Measurements from ENCODE around the gene SCYGR1. TPM values are rescaled to one million over a fixed set of nuclear protein-coding genes. Genes with fewer than 3 reads are reported as not detected.
"Not testable (repeated sequence)": the region's sequence is repeated elsewhere in the genome, so short reads cannot be mapped to it uniquely, and the experiment has no call there.

Gene SCYGR1
- polyA plus RNA-seq, 1 donor, result not detected

GRCh38 chr2:227402959-227403358 is 15.2 kb upstream of the SCYGR1 start:
- DNase-seq, result no peak

GRCh38 chr2:227402321-227402720 is 14.6 kb upstream of the SCYGR1 start:
- no peak for DNase-seq

GRCh38 chr2:227401550-227401949 is 13.8 kb upstream of the SCYGR1 start:
- DNase-seq, result no peak

- no peak for DNase-seq
Observed at GRCh38 chr2:227398684-227399670, 11.2 kb upstream of the SCYGR1 start.

- no peak for DNase-seq
Observed at GRCh38 chr2:227397562-227397961, 9.8 kb upstream of the SCYGR1 start.

GRCh38 chr2:227395556-227395955 is 7.8 kb upstream of the SCYGR1 start:
- DNase-seq, result no peak

GRCh38 chr2:227394401-227394800 is 6.7 kb upstream of the SCYGR1 start:
- DNase-seq, result no peak

- DNase-seq, result no peak
Observed at GRCh38 chr2:227390468-227391256, 2.9 kb upstream of the SCYGR1 start.

- no peak for DNase-seq
Observed at GRCh38 chr2:227389661-227390060, 1.9 kb upstream of the SCYGR1 start.

- DNase-seq, result no peak
Observed at GRCh38 chr2:227389231-227389630, 1.5 kb upstream of the SCYGR1 start.

- DNase-seq, result no peak
Observed at GRCh38 chr2:227388537-227389011, 825 bp upstream of the SCYGR1 start.

GRCh38 chr2:227386630-227387029 is 1.1 kb downstream of the SCYGR1 start:
- DNase-seq, result no peak

GRCh38 chr2:227383686-227384085 is 4.1 kb downstream of the SCYGR1 start:
- DNase-seq, result no peak

GRCh38 chr2:227382241-227382835 is 5.4 kb downstream of the SCYGR1 start:
- not testable (repeated sequence) for DNase-seq

- DNase-seq, result no peak
Observed at GRCh38 chr2:227379095-227379494, 8.7 kb downstream of the SCYGR1 start, which contains the start of gene TM4SF20. TM4SF20 (minus strand) TSS chr2:227379306; CDS start chr2:227379268, 38 bp downstream.

- DNase-seq, result no peak
Observed at GRCh38 chr2:227378371-227378782, 9.4 kb downstream of the SCYGR1 start.

- no peak for DNase-seq
Observed at GRCh38 chr2:227377467-227378351, 10.0 kb downstream of the SCYGR1 start.

- no peak for DNase-seq
Observed at GRCh38 chr2:227376656-227377396, 10.9 kb downstream of the SCYGR1 start.

GRCh38 chr2:227374158-227374557 is 13.6 kb downstream of the SCYGR1 start:
- DNase-seq, result no peak

GRCh38 chr2:227373389-227373788 is 14.4 kb downstream of the SCYGR1 start:
- DNase-seq, result no peak

Data from left kidney (tissue), 2 donors.